ENCODE measurements around the gene FBRS.

FBRS gene

DNA sequence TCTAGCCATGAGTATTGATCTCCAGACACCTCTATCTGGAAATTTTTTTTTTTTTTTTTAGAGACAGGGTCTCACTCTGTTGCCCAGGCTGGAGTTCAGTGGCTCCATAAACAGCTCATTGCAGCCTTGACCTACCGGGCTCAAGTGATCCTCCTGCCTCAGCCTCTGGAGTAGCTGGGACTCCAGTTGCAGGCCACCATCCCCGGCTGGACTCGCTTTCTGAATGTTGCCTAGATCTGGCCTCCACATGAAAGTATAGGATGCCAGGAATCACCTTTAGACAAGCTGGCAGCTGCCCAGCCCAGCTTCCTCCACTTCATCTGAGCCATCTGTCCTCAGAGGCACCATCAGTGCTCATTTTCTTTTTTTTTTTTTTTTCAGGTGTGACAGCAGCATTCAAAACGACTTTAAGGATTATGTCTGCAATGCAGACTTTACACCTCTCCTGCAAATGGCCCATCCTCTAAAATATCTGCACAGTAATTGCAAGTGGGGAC lies 13.8 kb upstream of the FBRS start:
- Histone ChIP-seq H3K36me3 (no peaks in the 10 kb centered on the region), H3K4me3 (ENCODE audit: low read depth, low read length) (no peak overlapping the region), H3K27me3 (no peaks in the 10 kb centered on the region), H3K4me1 (no peaks in the 10 kb centered on the region), H3K9me3 (no peaks in the 10 kb centered on the region)
- DNase-seq: no peak
- TF ChIP-seq, protein P1, sequence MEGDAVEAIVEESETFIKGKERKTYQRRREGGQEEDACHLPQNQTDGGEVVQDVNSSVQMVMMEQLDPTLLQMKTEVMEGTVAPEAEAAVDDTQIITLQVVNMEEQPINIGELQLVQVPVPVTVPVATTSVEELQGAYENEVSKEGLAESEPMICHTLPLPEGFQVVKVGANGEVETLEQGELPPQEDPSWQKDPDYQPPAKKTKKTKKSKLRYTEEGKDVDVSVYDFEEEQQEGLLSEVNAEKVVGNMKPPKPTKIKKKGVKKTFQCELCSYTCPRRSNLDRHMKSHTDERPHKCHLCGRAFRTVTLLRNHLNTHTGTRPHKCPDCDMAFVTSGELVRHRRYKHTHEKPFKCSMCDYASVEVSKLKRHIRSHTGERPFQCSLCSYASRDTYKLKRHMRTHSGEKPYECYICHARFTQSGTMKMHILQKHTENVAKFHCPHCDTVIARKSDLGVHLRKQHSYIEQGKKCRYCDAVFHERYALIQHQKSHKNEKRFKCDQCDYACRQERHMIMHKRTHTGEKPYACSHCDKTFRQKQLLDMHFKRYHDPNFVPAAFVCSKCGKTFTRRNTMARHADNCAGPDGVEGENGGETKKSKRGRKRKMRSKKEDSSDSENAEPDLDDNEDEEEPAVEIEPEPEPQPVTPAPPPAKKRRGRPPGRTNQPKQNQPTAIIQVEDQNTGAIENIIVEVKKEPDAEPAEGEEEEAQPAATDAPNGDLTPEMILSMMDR (IDR thresholded peaks at IDR 0.05; ENCODE audit: low read depth, low read length): no peak

DNA sequence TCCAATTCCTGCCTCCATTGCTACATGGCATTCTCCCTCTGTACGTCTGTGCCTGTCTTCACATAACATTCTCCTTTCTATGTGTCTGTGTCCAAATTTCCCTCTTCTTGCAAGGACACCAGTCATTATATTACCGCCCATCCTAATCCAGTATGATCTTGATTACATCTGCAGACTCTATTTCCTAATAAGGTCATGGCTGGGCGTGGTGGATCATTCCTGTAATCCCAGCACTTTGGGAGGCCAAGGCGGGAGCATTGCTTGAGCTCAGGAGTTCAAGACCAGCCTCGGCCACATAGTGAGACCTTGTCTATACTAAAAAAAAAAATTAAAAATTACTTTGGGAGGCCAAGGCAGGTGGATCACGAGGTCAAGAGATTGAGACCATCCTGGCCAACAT lies 12.5 kb upstream of the FBRS start:
- Histone ChIP-seq H3K27me3 (no peaks in the 10 kb centered on the region), H3K36me3 (no peaks in the 10 kb centered on the region), H3K4me3 (ENCODE audit: low read depth, low read length) (no peak overlapping the region), H3K4me1 (peaks cover 2% of the 10 kb centered on the region; the same call in 1 of the 2 replicates), H3K9me3 (no peaks in the 10 kb centered on the region)
- DNase-seq: no peak
- TF ChIP-seq, protein P1 (IDR thresholded peaks at IDR 0.05; ENCODE audit: low read depth, low read length): no peak

DNA sequence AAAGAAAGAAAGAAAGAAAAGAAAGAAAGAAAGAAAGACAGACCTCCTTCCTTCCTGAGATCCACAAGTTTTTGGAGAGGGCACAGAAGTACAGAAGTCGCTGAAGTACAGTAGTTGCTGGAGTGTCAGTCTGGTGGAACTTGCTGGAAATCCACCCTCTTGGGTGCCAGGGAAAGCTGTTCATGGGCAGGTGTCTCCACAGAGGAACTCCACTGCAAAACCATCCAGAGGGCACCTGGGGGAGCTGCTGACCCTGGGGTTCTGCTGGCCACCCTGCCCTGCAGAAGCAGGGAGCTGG lies 11.0 kb upstream of the FBRS start:
- TF ChIP-seq, protein P1 (IDR thresholded peaks at IDR 0.05; ENCODE audit: low read depth, low read length): no peak
- H3K4me3 ChIP-seq (ENCODE audit: low read depth, low read length): no peak overlapping the region
- H3K9me3 ChIP-seq: no peaks in the 10 kb centered on the region
- no peak for DNase-seq
- H3K36me3 ChIP-seq: no peaks in the 10 kb centered on the region
- H3K4me1 ChIP-seq: peaks cover 2% of the 10 kb centered on the region; the same call in 1 of the 2 replicates
- no peaks in the 10 kb centered on the region for H3K27me3 ChIP-seq

DNA sequence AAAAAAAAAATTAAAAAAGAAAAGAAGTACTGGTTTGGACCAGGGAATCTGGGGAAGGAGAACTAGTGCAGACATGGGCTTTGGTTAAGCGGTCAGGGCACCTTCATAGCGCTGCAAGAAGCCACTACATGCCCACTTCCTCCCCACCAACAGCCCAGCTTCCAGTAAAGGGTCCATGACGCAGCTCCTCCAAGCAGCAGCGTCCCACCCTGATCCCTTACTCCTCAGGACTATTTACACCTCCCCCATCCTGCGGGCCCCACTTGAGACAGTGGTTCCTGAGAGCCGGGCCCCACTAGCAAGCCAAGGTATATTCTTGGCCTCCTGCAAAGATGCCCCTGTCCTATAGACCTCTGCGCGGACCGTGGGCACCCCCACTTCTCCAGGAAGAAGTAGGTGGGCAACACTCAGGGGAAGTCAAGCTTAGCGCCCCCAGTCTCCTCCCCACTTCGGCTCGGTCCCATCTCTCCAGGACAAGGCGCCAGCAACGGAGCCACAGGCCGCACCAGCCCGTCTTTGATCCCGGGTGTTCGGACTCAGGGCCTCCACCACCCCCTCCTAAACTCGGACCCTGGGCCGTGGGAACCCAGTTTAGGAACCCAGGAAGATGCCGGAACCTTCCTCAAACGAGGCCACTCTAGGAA lies 8.4 kb upstream of the FBRS start:
- H3K27me3 ChIP-seq: no peaks in the 10 kb centered on the region
- no peaks in the 10 kb centered on the region for H3K36me3 ChIP-seq
- H3K4me3 ChIP-seq (ENCODE audit: low read depth, low read length): no peak overlapping the region
- DNase-seq: no peak
- peaks cover 2% of the 10 kb centered on the region; the same call in 1 of the 2 replicates for H3K4me1 ChIP-seq
- TF ChIP-seq, protein P1 (IDR thresholded peaks at IDR 0.05; ENCODE audit: low read depth, low read length): no peak
- H3K9me3 ChIP-seq: no peaks in the 10 kb centered on the region

DNA sequence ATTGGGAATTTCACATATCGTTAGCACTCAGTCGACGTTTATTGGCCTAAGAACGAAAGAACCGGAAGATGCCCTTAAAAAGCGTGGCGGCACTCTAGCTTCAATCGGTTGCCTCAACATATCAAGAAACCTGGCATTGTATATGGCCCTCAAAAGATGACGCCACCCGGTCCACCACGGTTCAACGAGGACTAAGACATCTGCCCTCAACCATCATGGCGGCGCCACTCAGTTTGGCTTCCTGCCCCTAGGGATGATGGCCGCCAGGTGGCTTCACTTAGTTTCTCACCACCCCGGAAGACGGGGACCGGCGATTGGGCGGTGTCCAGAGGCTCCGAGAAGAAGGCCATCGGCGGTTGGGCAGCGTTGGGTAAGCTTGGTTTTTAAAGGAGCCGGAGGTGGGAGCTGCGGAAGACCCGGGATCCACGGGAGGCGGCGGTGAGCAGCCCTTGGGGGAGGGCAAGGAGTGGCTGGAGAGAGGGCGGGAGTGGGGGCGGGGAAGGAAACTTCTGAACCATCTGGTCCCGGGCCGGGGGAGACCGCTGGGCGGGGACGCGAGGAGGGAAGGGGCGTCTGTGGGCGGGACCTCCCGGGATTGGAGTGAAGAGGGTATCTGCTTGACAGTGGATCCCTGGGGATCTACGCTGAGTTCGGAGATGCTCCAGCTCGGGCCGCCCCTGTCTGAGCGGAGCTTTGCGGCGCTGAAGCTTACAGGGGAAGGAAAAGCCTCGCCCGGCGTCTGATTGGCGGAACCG lies 7.7 kb upstream of the FBRS start, which contains the start of gene PRR14:
Gene PRR14 (plus strand): TSS at position 592 of the 755 bp plus-strand sequence. CDS start 686 bp downstream, outside the sequence.
- TF ChIP-seq, protein P1 (IDR thresholded peaks at IDR 0.05; ENCODE audit: low read depth, low read length): peak; percentile 26; the same call in 1 of the 2 replicates
- peak; percentile 99 for DNase-seq
- H3K27me3 ChIP-seq: no peaks in the 10 kb centered on the region

More for the DNA sequence above, 7.7 kb upstream of the FBRS start, which contains the start of gene PRR14:
- H3K4me3 ChIP-seq (ENCODE audit: low read depth, low read length): peak within 1 kb of the TSS; percentile 95
- H3K4me1 ChIP-seq: peaks cover 2% of the 10 kb centered on the region; the same call in 1 of the 2 replicates
- 0 out of 2 replicates have a peak, but pooled peaks cover 3% of the 10 kb centered on the region for H3K36me3 ChIP-seq
- no peaks in the 10 kb centered on the region for H3K9me3 ChIP-seq
